Osteoblast (primary cell): ENCODE data around the gene CHST11. TPM values are rescaled to one million over a fixed set of nuclear protein-coding genes. Genes with fewer than 3 reads are reported as not detected.

Experiments
- DNase-seq: peaks from one replicate; pipeline ENCODE4 v3.0.0; 2011; ENCODE audit warnings: low spot score, mixed read lengths; ENCODE audit not compliant: insufficient read length; ENCODE audit errors: missing footprints
- H2AFZ ChIP-seq: 2 replicates; pipeline ENCODE4 v1.6.0; 2011; ENCODE audit warnings: mild to moderate bottlenecking, low read length
- H3K27ac ChIP-seq: 2 replicates; pipeline ENCODE4 v1.5.1; 2011; ENCODE audit warnings: mild to moderate bottlenecking, low read depth, low read length, moderate library complexity
- H3K27me3 ChIP-seq: 2 replicates; pipeline ENCODE4 v1.6.0; 2012; ENCODE audit warnings: mild to moderate bottlenecking, control low read depth, inconsistent platforms, low read length, moderate library complexity; ENCODE audit not compliant: insufficient read depth
- H3K36me3 ChIP-seq: 2 replicates; pipeline ENCODE4 v1.5.1; 2011; ENCODE audit warnings: mild to moderate bottlenecking, low read length, control low read depth, moderate library complexity; ENCODE audit not compliant: insufficient read depth
- H3K4me1 ChIP-seq: 2 replicates; pipeline ENCODE4 v1.5.1; 2011; ENCODE audit warnings: mild to moderate bottlenecking, low read length, control low read depth, moderate library complexity; ENCODE audit not compliant: insufficient read depth
- H3K4me2 ChIP-seq: 2 replicates; pipeline ENCODE4 v1.6.0; 2011; ENCODE audit warnings: mild to moderate bottlenecking, low read length; ENCODE audit not compliant: insufficient read depth
- H3K4me3 ChIP-seq: fragments of 200-600 bp; sonication (generic); 3 replicates; pipeline ENCODE4 v1.5.1; 2012; ENCODE audit warnings: mild to moderate bottlenecking, low read length, inconsistent platforms; ENCODE audit not compliant: insufficient read depth
- H3K79me2 ChIP-seq: 2 replicates; pipeline ENCODE4 v1.6.0; 2012; ENCODE audit warnings: mild to moderate bottlenecking, low read length, control low read depth, inconsistent platforms; ENCODE audit not compliant: insufficient read depth
- H3K9me3 ChIP-seq: 2 replicates; pipeline ENCODE4 v1.5.1; 2011; ENCODE audit warnings: low read depth, low read length, control low read depth
- H4K20me1 ChIP-seq: 2 replicates; pipeline ENCODE4 v1.6.0; 2012; ENCODE audit warnings: mild to moderate bottlenecking, low read length, control low read depth; ENCODE audit not compliant: insufficient read depth
- total RNA-seq: library from RNA; depleted of rRNA; stranded (reverse); fragments of >200 nt; gene quantifications from 2 replicates; pipeline ENCODE4 v1.2.3, GENCODE V29; 2012
- TF ChIP-seq, protein P1 (sequence below): IDR thresholded peaks from 2 replicates; pipeline ENCODE4 v1.5.1; 2011; ENCODE audit warnings: mild to moderate bottlenecking, low read depth, low read length, moderate library complexity; ENCODE audit errors: extremely low read depth

CHST11 gene
- total RNA-seq, 1 donor = 24.6 TPM

DNA sequence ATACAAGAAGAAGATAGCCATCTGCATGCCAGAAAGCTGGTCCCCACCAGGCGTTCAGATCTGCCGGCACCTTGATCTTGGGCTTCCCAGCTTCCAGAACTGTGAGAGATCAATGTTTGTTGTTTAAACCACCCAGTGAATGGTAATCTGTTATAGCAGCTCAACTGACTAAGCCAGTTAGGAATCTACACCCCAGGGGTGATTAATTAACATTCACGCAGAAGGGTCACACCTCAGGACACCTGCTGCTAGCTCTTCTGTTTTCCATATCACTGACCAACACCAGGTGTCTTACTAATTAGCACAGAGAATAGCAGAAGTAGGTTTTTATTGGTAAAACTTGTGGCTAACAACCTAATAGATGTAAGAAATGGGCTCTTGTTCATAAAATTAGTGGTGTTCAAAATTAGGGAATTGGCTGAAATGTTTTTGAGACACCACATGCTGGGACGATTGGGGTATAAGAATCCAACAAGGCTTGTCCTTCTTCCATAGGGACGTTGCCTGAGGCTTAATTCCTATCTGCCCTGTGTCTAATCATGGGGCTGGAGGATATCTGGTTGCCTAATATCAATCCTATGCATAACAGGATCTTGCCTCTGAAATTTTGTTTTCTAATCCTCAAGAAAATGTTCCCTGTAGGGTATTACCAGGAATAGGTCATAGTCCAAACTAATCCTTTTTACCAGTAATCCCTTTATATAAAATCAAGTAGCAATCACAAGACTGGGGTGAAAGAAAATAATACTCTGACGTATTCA, 42.0 kb upstream of the CHST11 start:
- H3K9me3 ChIP-seq = no peaks in the 10 kb centered on the region

DNA sequence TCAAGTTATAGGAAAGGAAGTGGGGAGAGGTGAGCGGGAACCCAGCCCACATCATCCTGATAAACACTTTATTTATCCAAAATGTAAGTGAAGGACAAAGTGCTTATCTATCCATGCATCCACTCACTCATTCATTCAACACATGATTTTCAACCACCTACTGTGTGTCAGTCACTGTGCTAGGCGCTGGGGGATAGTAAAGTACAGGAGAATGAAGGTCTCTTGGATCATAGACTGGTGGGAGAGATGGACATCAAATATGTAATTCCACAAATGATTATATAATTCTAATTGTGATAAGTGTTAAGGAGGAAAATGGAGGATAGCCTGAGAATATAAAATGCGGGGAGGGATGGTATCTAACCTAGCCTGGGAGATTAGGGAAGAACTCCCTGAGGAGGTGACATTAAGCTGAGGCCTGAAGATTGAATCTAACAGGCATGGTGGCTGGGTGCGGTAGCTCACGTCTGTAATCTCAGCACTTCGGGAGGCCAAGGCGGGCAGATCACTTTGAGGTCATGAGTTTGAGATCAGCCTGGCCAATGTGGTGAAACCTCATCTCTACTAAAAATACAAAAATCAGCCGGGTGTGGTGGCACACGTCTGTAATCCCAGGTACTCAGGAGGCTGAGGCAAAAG, 41.3 kb upstream of the CHST11 start:
- Histone ChIP-seq H3K79me2 (no peaks in the 10 kb centered on the region), H3K36me3 (no peaks in the 10 kb centered on the region), H3K27ac (no peak overlapping the region), H3K4me2 (no peak overlapping the region), H3K4me1 (peaks cover 10% of the 10 kb centered on the region), H3K9me3 (no peaks in the 10 kb centered on the region), H2AFZ (no peak overlapping the region), H3K27me3 (peaks cover 3% of the 10 kb centered on the region), H4K20me1 (no peaks in the 10 kb centered on the region), H3K4me3 (no peak overlapping the region)
- TF ChIP-seq, protein P1, sequence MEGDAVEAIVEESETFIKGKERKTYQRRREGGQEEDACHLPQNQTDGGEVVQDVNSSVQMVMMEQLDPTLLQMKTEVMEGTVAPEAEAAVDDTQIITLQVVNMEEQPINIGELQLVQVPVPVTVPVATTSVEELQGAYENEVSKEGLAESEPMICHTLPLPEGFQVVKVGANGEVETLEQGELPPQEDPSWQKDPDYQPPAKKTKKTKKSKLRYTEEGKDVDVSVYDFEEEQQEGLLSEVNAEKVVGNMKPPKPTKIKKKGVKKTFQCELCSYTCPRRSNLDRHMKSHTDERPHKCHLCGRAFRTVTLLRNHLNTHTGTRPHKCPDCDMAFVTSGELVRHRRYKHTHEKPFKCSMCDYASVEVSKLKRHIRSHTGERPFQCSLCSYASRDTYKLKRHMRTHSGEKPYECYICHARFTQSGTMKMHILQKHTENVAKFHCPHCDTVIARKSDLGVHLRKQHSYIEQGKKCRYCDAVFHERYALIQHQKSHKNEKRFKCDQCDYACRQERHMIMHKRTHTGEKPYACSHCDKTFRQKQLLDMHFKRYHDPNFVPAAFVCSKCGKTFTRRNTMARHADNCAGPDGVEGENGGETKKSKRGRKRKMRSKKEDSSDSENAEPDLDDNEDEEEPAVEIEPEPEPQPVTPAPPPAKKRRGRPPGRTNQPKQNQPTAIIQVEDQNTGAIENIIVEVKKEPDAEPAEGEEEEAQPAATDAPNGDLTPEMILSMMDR = no peak
- no peak for DNase-seq

More for the DNA sequence above, 42.0 kb upstream of the CHST11 start:
- Histone ChIP-seq H2AFZ (no peak overlapping the region), H3K4me2 (no peak overlapping the region), H3K36me3 (no peaks in the 10 kb centered on the region), H3K4me3 (no peak overlapping the region), H4K20me1 (no peaks in the 10 kb centered on the region), H3K4me1 (peaks cover 10% of the 10 kb centered on the region), H3K27me3 (peaks cover 3% of the 10 kb centered on the region), H3K79me2 (no peaks in the 10 kb centered on the region), H3K27ac (no peak overlapping the region)
- no peak for DNase-seq
- TF ChIP-seq, protein P1 = no peak

DNA sequence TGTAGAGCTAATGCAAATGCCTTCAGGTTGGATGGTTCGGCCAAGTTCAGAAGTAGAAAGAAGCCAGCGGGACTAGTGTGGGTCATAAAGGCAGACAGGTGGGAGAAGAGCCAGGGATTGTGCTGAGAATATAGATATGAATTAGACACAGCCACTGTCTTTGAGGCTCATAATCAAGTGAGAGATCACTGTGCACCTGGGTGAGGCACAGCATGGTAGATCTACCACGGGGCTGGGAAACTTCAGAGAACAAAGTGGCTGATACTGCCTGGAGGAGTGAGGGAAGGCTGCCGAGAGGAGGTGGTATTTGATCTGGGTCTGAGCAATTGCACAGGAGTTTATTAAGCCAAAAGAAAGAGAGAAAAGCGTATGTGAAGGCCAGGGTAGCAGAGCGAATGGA, 40.6 kb upstream of the CHST11 start:
- H4K20me1 ChIP-seq = no peaks in the 10 kb centered on the region
- H3K4me1 ChIP-seq = peaks cover 7% of the 10 kb centered on the region
- no peaks in the 10 kb centered on the region for H3K9me3 ChIP-seq
- H3K4me2 ChIP-seq = no peak overlapping the region
- TF ChIP-seq, protein P1 = no peak
- DNase-seq = no peak
- no peak overlapping the region for H3K27ac ChIP-seq
- no peak overlapping the region for H2AFZ ChIP-seq
- no peak overlapping the region for H3K4me3 ChIP-seq
- no peaks in the 10 kb centered on the region for H3K79me2 ChIP-seq
- no peaks in the 10 kb centered on the region for H3K36me3 ChIP-seq
- H3K27me3 ChIP-seq = peaks cover 3% of the 10 kb centered on the region

DNA sequence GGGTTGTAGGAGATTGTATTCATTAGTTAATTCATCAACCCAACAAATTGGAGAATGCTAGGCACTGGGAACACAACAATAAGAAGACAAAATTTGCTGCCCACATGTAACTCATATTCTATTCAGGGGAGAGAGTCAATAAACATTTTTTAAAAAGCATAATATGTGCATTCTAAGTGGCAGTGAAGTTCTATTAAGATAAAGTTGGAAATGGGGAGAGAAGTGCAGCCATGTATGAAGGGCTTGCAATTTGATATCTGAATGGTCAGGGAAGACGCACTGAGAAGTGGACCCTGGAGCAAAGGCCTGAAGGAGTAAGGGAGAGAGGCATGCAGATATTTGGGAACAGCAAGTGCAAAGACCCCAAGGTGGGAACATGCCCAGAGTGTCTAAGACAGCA, 40.2 kb upstream of the CHST11 start:
- Histone ChIP-seq H3K27me3 (peaks cover 3% of the 10 kb centered on the region), H3K79me2 (no peaks in the 10 kb centered on the region), H3K9me3 (no peaks in the 10 kb centered on the region), H3K4me2 (no peak overlapping the region), H3K4me3 (no peak overlapping the region), H3K27ac (no peak overlapping the region), H3K4me1 (peaks cover 7% of the 10 kb centered on the region), H2AFZ (no peak overlapping the region), H4K20me1 (no peaks in the 10 kb centered on the region), H3K36me3 (no peaks in the 10 kb centered on the region)
- TF ChIP-seq, protein P1 = no peak
- DNase-seq = no peak
